ENCODE measurements around the gene CCDC66. TPM values are rescaled to one million over a fixed set of nuclear protein-coding genes. Genes with fewer than 3 reads are reported as not detected.
A peak's percentile ranks its signal among the peaks of the same experiment; 100 is the strongest.

Gene CCDC66
- total and polyA plus RNA-seq, 8 donors: 7.1 to 15.3 (median 11.4) TPM

DNA sequence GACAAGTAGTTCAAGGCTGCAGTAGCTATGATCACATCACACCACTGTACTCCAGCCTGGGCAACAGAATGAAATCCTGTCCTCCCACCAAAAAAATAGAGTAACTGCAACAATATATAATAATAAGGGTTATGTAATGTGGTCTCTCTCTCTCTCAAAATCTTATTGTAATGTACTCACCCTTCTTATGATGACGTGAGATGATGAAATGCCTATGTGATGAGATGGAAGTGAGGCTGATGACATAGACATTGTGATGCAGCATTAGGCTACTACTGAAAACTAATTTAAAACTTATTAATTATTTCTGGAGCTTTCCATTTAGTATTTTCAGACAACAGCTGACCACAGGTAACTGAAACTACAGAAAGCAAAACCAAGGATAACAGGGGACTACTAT, 98.7 kb downstream of the CCDC66 start:
- no peaks in the 10 kb centered on the region for H3K4me1 ChIP-seq
- intact Hi-C loops (cut with DNase I): no loop called here
- H3K36me3 ChIP-seq: peaks cover 0 to 48% (median 15%) of the 10 kb centered on the region in 3 donors
- WGBS, 2 donors: 94 to 96% methylated on average over 1 of the region's 1 CpG
- ATAC-seq (no peak), DNase-seq (no peak), FAIRE-seq (no peak)
- no peak overlapping the region for H3K27ac ChIP-seq
- no peak overlapping the region for H3K4me3 ChIP-seq
- H3K9me3 ChIP-seq: no peaks in the 10 kb centered on the region
- no peaks in the 10 kb centered on the region for H3K27me3 ChIP-seq
- TF ChIP-seq, protein P1, sequence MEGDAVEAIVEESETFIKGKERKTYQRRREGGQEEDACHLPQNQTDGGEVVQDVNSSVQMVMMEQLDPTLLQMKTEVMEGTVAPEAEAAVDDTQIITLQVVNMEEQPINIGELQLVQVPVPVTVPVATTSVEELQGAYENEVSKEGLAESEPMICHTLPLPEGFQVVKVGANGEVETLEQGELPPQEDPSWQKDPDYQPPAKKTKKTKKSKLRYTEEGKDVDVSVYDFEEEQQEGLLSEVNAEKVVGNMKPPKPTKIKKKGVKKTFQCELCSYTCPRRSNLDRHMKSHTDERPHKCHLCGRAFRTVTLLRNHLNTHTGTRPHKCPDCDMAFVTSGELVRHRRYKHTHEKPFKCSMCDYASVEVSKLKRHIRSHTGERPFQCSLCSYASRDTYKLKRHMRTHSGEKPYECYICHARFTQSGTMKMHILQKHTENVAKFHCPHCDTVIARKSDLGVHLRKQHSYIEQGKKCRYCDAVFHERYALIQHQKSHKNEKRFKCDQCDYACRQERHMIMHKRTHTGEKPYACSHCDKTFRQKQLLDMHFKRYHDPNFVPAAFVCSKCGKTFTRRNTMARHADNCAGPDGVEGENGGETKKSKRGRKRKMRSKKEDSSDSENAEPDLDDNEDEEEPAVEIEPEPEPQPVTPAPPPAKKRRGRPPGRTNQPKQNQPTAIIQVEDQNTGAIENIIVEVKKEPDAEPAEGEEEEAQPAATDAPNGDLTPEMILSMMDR (IDR thresholded peaks at IDR 0.05): no peak

DNA sequence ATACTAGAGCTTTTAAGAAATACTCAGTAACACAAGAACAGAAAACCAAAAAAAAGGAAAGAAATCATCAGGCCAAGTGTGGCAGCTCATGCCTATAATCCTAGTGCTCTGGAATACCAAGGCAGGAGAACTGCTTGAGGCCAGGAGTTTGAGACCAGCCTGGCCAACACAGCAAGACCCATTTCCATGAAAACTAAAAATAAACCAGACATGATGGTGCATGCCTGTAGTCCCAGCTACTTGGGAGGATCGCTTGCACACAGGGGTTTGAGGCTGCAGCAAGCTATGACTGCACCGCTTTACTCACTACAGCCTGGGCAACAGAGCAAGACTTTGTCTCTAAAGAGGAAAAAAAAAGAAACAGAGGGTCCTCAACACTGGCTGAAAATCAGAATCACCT, 107.8 kb downstream of the CCDC66 start:
- Histone ChIP-seq H3K27ac (no peak overlapping the region), H3K4me3 (no peak overlapping the region), H3K36me3 (peaks cover 6 to 77% (median 44%) of the 10 kb centered on the region in 3 donors), H3K27me3 (no peaks in the 10 kb centered on the region), H3K4me1 (no peaks in the 10 kb centered on the region), H3K9me3 (no peaks in the 10 kb centered on the region)
- no peak for DNase-seq
- 98 to 100% methylated on average over 2 of the region's 2 CpGs for WGBS, 2 donors
- no peak for FAIRE-seq
- TF ChIP-seq, protein P1 (IDR thresholded peaks at IDR 0.05): no peak
- ATAC-seq: no peak
- intact Hi-C loops (cut with DNase I): no loop called here

DNA sequence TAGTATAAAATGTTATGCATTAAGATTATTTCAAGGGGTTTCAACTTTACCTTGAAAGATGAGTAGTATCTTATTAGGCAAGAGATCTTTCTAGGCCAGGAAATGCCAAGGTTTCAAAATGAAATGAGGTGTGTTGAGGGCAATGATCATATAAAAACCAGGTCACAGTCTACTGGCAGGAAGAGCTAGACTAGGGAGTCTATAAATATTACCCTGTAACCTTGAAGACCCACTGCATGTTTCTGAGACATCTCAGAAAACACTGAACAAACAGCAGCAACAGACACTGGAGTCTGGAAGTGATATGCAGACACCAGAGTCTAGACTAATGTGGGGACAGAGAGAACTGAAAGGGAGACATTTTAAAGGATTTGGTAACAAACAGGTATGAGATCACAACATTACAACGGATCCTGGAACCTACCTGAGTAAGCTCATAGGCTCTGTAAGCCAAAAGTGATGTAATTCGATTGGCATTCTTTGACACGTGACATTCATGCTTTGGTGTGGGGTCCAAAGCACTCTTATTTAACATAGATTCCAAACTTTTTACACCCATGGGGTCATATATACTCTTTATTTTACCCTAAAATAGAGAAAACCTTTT, 111.1 kb downstream of the CCDC66 start:
- WGBS, 2 donors: 67 to 77% methylated on average over 3 of the region's 3 CpGs
- TF ChIP-seq, protein P1 (IDR thresholded peaks at IDR 0.05): no peak

More for the DNA sequence above, 111.1 kb downstream of the CCDC66 start:
- Histone ChIP-seq H3K36me3 (peaks cover 6 to 51% (median 34%) of the 10 kb centered on the region in 3 donors), H3K4me3 (no peak overlapping the region), H3K9me3 (no peaks in the 10 kb centered on the region), H3K27me3 (no peaks in the 10 kb centered on the region), H3K4me1 (no peaks in the 10 kb centered on the region), H3K27ac (no peak overlapping the region)
- DNase-seq (no peak), ATAC-seq (peak in 2 of 4 donors; percentile 17 to 21), FAIRE-seq (no peak)
- intact Hi-C loops (cut with DNase I): no loop called here

Other genes with a start within 250 kb of the CCDC66 start
- gene ERC2, start 88.7 kb upstream of the CCDC66 start, total RNA-seq: 1 to 10 TPM; 1.3 to 4.8 (median 2.6) TPM
- gene ERC2, start 88.7 kb upstream of the CCDC66 start, polyA plus RNA-seq: 1 to 10 TPM; 1.2 to 1.4 TPM
- 10 to 100 TPM; 15.3 to 32.1 (median 20.5) TPM for gene TASOR, start 126.1 kb downstream of the CCDC66 start, total RNA-seq
- 10 to 100 TPM; 12.7 to 18.5 TPM for gene TASOR, start 126.1 kb downstream of the CCDC66 start, polyA plus RNA-seq
- 10 to 100 TPM; 12.6 to 36.5 (median 26.8) TPM for gene ARHGEF3, start 244.8 kb downstream of the CCDC66 start, total RNA-seq
- 10 to 100 TPM; 11.4 to 11.8 TPM for gene ARHGEF3, start 244.8 kb downstream of the CCDC66 start, polyA plus RNA-seq

All from pancreas (tissue), 10 donors.